Measurements from ENCODE around the gene PTPRE. TPM values are rescaled to one million over a fixed set of nuclear protein-coding genes. Genes with fewer than 3 reads are reported as not detected.

The PTPRE gene
- total and polyA plus RNA-seq, 2 experiments from 2014 or later = 4.2 to 8.8 TPM

GRCh38 chr10:127908959-127909267, 2.0 kb downstream of the PTPRE start:
- H3K27ac ChIP-seq = no peak overlapping the region
- H3K27me3 ChIP-seq = peaks cover 29% of the 10 kb centered on the region
- H3K9me3 ChIP-seq (ENCODE audit: low read depth) = no peaks in the 10 kb centered on the region
- no peaks in the 10 kb centered on the region for H3K4me1 ChIP-seq (ENCODE audit: low read depth)
- no peak overlapping the region for H3K4me3 ChIP-seq
- no peaks in the 10 kb centered on the region for H3K36me3 ChIP-seq
- DNase-seq (ENCODE audit: low read depth in 1 of 2, low spot score in 1 of 2) = no peak
- TF ChIP-seq CTCF (IDR thresholded peaks at IDR 0.05; ENCODE audit: low read depth, low read length) = no peak

GRCh38 chr10:127909716-127910463, 3.0 kb downstream of the PTPRE start:
- Histone ChIP-seq H3K4me1 (ENCODE audit: low read depth) (peaks cover 4% of the 10 kb centered on the region), H3K36me3 (no peaks in the 10 kb centered on the region), H3K27ac (no peak overlapping the region), H3K4me3 (no peak overlapping the region), H3K27me3 (peaks cover 29% of the 10 kb centered on the region), H3K9me3 (ENCODE audit: low read depth) (no peaks in the 10 kb centered on the region)
- DNase-seq (ENCODE audit: low read depth in 1 of 2, low spot score in 1 of 2) = no peak
- TF ChIP-seq CTCF (IDR thresholded peaks at IDR 0.05; ENCODE audit: low read depth, low read length) = no peak

- DNase-seq (ENCODE audit: low read depth in 1 of 2, low spot score in 1 of 2) = no peak
- H3K27ac ChIP-seq = no peak overlapping the region
These were observed 3.5 kb downstream of the PTPRE start for GRCh38 chr10:127910464-127910770.

GRCh38 chr10:127911218-127911866, 4.4 kb downstream of the PTPRE start:
- Histone ChIP-seq H3K4me3 (no peak overlapping the region), H3K9me3 (ENCODE audit: low read depth) (no peaks in the 10 kb centered on the region), H3K36me3 (no peaks in the 10 kb centered on the region), H3K4me1 (ENCODE audit: low read depth) (peaks cover 4% of the 10 kb centered on the region), H3K27ac (no peak overlapping the region), H3K27me3 (peaks cover 29% of the 10 kb centered on the region)
- TF ChIP-seq CTCF (IDR thresholded peaks at IDR 0.05; ENCODE audit: low read depth, low read length) = no peak
- DNase-seq (ENCODE audit: low read depth in 1 of 2, low spot score in 1 of 2) = no peak

More at GRCh38 chr10:127910464-127910770, 3.5 kb downstream of the PTPRE start:
- no peaks in the 10 kb centered on the region for H3K9me3 ChIP-seq (ENCODE audit: low read depth)
- H3K4me1 ChIP-seq (ENCODE audit: low read depth) = peaks cover 4% of the 10 kb centered on the region
- peaks cover 29% of the 10 kb centered on the region for H3K27me3 ChIP-seq
- no peaks in the 10 kb centered on the region for H3K36me3 ChIP-seq
- TF ChIP-seq CTCF (IDR thresholded peaks at IDR 0.05; ENCODE audit: low read depth, low read length) = no peak
- H3K4me3 ChIP-seq = no peak overlapping the region

GRCh38 chr10:127911867-127912257, 5.0 kb downstream of the PTPRE start:
- H3K4me1 ChIP-seq (ENCODE audit: low read depth) = peaks cover 4% of the 10 kb centered on the region
- no peak for DNase-seq (ENCODE audit: low read depth in 1 of 2, low spot score in 1 of 2)
- H3K27me3 ChIP-seq = peaks cover 29% of the 10 kb centered on the region
- H3K36me3 ChIP-seq = no peaks in the 10 kb centered on the region
- TF ChIP-seq CTCF (IDR thresholded peaks at IDR 0.05; ENCODE audit: low read depth, low read length) = no peak
- no peaks in the 10 kb centered on the region for H3K9me3 ChIP-seq (ENCODE audit: low read depth)
- H3K27ac ChIP-seq = no peak overlapping the region
- no peak overlapping the region for H3K4me3 ChIP-seq

Measured in cardiac muscle cell (in vitro differentiated cells and primary cell).